Measurements from ENCODE around the gene SDCCAG8.
A peak's percentile ranks its signal among the peaks of the same experiment; 100 is the strongest.

GRCh38 chr1:243499248-243499647, 243.4 kb downstream of the SDCCAG8 start:
- TF ChIP-seq GABPA (IDR thresholded peaks at IDR 0.05 in 1 of 2, conservative IDR thresholded peaks at IDR 0.05 in 1 of 2) (no peak), REST (IDR thresholded peaks at IDR 0.05) (peak; percentile 11), MAX (IDR thresholded peaks at IDR 0.05) (peak; percentile 23), CTCF (IDR thresholded peaks at IDR 0.05; ENCODE audit: low read depth, low read length, missing input control) (no peak), FOXA1 (IDR thresholded peaks at IDR 0.05) (no peak), RAD21 (IDR thresholded peaks at IDR 0.05) (no peak)
